HG02610 (cell line): ENCODE data around the gene HTT.
"Not testable (repeated sequence)": the region's sequence is repeated elsewhere in the genome, so short reads cannot be mapped to it uniquely, and the experiment has no call there.

Source experiments
- ATAC-seq: cut with Tn5 transposase; IDR thresholded peaks from one replicate; pipeline ENCODE4 v1.9.1; 2021; ENCODE audit warnings: mild to moderate bottlenecking, moderate library complexity; ENCODE audit not compliant: unreplicated experiment

The HTT gene

DNA sequence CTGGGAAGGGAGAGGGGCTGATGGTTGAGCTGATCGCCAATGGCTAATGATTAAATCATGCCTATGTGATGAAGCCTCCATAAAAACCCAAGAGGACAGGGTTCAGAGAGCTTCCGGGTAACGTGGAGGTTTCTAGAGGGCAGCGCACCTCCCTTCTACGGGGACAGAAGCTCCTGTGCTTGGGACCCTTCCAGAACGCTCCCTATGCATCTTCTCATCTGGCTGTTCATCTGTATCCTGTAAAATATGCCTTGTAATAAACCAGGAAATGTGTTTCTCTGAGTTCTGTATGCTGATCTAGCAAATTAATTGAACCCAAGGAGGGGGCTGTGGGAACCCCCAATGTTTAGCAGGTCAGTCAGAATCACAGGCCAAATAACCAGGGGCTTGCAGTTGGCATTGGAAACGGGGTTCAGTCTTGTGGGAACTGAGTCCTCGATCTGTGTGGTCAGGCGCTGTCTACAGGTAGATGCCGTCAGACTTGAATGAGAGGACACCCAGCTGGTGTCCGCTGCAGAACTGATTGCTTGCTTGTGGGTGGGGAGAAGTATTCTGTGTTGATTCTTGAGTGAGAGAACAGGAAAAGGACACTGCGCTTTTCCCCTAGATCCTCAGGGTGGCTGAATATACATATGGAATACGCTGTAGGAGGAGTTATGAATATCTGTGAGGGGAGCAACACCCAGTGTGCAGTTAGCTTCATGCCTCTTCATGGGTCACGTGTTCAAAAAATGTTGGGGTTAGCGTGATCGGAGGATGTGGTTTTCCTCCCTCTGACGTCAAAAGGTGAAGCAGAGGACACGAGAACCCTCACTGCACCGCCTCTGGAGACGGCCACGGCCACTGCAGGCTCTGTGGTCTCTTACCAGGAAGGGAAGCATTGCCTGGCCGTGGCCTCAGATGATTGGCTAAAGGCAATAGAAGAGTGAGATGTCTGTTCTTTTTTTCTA lies 29.3 kb upstream of the HTT start:
- no peak for ATAC-seq

- no peak for ATAC-seq
Measured at GRCh38 chr4:3046162-3046561, 28.3 kb upstream of the HTT start.

DNA sequence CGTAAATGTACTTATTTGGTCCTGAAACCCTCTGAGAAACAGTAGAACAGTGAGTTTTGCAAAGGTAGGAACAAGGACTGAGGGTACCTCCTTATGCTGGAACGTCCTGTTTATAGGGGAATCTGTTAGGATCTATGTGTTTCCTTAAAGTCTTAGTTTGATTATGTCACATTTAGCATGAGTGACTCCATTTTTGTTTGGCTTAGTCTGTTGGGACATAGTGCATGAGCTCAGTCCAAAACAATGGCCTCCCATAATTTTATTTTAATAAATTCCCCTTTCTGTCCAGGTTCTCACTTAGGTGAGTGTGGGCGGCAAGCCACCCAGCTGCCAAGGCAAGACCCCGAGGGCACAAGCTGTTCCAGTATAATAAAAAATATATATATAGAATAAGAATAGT lies 27.9 kb upstream of the HTT start:
- no peak for ATAC-seq

DNA sequence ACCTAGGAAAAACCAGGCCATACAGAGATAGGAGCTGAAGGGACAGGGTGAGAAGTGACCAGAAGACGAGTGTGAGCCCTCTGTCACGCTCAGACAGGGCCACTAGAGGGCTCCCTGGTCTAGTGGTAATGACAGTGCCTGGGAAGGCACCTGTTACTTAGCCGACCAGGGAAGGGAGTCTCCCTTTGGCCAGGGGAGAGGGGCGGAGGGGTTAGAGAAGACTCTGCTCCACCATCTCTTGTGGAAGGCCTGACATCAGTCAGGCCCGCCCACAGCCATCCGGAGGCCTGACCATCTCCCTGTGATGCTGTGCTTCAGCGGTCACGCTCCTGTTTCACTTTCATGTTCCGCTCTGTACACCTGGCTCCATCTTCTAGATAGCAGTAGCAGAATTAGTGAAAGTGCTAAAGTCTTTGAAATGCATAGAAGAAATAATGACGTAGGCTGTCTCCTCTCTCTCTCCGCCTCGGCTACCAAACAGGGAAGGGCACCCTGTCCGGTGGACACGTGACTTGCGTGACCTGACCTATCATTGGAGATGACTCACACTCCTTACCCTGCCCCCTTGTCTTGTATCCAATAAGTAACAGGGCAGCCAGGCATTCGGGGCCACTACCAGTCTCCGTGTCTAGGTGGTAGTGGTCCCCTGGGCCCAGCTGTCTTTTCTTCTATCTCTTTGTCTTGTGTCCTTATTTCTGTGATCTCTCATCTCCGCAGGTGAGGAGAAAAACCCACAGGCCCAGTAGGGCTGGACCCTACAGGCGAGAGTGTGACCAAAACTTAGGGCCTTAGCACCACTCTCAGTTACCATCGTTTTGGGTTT lies 26.8 kb upstream of the HTT start:
- peak; percentile 94 for ATAC-seq

DNA sequence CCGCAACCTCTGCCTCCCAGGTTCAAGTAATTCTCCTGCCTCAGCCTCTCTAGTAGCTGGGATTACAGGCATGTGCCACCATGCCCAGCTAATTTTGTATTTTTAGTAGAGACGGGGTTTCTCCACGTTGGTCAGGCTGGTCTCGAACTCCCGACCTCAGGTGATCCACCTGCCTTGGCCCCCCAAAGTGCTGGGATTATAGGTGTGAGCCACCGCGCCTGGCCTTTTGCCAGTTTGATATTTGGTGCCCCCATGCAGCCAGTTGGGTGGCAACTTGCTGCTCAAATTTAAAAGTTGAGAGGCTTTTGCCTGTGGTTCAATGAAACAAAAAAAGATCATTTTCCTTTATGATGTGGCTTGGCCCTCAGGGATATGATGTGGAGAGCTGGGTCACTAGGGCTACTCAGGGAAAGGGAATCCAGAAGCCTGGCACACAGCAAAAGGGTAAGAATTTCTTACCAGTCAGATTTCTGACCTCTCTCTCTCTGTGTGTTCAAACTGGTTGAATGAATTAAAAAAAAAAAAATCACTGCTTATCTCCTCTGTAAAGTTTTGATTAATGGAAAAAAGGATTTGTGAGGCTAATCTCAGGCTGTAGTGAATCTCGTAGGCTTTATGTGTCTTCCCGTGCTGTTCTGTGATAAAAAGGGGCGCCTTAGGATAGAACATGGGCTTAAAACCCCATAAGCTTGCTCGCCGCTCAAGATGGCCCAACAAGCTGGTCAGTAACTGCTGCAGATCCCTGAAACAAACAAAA lies 23.2 kb upstream of the HTT start:
- ATAC-seq, result not testable (repeated sequence)

DNA sequence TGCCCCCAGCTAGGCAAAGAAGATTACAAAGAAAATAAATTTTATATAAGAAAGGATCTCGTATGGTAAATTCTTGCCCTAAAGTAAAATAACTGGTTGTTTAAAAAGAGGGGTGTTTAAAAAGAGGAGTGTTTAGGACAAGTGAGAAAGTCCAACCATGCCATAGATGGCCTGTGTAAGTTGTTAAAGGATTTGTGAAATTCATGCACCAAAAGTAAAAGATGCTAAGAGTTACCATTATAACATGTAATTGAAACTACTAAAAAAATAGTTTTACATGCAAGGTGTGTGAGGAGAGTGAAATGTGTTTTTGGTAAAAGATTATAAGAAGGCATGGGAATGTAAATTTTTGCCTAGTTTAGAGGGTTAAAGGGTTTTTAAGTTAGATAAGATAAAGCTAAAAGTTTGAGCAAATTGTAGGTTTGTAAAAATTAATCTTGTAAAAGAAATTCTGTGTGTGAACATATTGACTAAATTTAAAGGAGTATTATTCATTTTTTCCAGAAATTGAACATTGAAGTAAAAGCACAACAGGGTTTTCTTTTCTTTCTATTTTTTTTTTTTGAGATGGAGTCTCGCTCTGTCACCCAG lies 20.2 kb upstream of the HTT start:
- no peak for ATAC-seq

GRCh38 chr4:3059943-3060342 lies 14.5 kb upstream of the HTT start:
- ATAC-seq, result no peak

- no peak for ATAC-seq
Measured at GRCh38 chr4:3060946-3061345, 13.5 kb upstream of the HTT start.

GRCh38 chr4:3062471-3062870 lies 12.0 kb upstream of the HTT start:
- no peak for ATAC-seq

- no peak for ATAC-seq
Measured at GRCh38 chr4:3065551-3065950, 8.9 kb upstream of the HTT start.

DNA sequence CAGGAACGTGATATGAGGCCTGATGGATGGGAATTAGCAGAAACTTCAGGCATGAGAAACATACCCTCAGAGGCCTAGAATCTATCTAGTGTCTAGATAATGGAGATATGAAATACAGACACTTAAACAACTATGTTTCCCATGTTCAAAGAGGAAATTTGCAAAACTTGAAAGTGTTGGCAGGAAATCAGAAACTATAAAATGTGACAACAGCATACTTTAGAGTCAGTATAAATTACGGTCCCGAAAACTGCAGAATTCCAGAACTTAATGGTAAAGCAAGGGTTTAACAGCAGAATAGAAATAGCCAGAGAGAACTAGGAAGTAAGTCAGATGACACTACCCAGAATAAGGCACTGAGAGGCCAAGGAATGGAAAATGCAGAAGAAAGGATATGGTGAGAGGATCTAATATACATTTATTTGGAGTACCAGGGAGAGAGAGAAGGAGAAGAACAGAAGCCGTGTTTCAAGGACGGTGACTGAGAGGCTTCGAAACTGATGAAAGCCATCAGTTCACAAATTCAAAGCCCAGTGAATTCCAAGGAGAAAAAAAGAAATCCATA lies 7.6 kb upstream of the HTT start:
- ATAC-seq, result no peak

- ATAC-seq, result no peak
Measured at GRCh38 chr4:3067473-3068001, 6.9 kb upstream of the HTT start.

DNA sequence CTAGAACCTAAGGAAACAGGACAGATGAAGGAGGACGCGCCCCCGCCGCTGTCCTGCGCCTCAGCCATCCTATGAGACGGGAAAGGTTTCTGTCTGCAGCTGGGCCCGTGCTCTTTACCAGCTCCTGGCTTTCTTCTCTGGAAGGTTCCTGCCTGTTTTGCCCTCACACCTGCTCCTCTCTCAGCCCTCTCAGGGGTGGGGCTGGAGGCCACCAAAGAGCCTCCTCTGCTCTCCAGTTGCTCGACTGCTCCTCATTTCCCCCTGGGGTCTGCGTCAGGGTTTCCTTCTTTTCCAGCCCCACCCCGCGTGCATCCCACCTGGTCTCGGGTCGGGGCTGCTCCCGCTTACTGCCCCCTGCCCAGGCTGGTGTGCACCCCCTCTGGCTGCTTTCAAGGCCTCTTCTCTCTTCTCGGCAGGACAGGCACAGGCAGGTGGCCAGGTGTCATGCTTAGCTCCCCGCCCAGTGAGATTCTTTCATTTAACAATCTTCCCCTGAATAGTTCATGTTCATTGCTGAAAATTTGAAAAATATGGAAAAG lies 4.8 kb upstream of the HTT start:
- no peak for ATAC-seq

DNA sequence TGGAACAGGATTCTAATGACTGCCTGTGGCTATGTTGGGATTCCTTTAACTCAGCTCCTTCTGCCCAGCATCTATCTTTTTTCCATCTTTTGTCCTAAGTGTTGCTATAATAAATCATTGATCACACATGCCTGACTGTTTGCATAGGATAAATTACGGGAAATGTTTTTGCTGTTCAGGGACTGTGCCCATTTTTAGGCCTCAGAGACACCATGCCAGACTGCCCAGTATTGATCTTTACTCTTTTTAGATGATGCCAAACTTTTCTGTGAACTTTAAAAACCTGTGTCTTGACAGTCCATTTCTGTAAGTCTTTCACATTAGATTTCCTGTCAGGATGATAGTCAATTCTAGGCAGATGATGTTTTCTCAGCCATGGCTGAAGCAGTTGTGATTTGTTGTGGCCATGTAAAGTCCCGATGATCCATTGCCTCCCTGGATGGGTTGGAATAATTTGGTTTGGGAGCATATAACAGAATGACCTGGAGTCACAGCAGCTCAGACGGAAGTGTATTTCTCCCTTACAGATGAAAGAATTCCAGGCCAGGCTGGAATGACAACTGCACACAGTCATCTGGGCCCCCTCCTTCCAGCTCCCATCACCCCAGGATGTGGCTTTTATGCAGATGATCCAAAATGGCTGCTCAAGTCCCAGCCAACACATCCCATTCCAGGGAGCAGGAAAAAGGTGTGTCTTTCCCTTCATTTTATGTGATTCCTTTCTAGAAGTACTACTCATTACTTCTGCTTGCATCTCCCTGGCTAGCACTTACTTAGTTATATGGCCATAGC lies 3.6 kb upstream of the HTT start:
- ATAC-seq, result no peak

DNA sequence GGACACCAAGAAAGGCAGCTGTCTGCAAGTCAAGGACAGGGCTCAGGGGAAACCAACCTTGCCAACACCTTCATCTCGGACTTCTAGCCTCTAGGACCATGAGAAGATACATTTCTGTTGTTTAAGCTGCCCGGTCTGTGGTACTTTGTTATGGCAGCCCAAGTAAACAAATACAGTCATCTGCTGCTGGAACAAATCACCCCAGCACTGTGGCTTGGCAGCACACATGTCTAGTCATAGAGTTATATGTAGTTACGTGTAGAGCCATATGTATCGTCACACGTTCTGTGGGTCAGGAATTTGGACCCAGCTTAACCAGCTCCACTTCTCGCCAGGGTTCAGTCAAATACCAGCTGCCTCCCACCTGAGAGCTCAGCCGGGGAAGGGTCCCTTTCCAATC lies 2.7 kb upstream of the HTT start:
- ATAC-seq, result no peak

DNA sequence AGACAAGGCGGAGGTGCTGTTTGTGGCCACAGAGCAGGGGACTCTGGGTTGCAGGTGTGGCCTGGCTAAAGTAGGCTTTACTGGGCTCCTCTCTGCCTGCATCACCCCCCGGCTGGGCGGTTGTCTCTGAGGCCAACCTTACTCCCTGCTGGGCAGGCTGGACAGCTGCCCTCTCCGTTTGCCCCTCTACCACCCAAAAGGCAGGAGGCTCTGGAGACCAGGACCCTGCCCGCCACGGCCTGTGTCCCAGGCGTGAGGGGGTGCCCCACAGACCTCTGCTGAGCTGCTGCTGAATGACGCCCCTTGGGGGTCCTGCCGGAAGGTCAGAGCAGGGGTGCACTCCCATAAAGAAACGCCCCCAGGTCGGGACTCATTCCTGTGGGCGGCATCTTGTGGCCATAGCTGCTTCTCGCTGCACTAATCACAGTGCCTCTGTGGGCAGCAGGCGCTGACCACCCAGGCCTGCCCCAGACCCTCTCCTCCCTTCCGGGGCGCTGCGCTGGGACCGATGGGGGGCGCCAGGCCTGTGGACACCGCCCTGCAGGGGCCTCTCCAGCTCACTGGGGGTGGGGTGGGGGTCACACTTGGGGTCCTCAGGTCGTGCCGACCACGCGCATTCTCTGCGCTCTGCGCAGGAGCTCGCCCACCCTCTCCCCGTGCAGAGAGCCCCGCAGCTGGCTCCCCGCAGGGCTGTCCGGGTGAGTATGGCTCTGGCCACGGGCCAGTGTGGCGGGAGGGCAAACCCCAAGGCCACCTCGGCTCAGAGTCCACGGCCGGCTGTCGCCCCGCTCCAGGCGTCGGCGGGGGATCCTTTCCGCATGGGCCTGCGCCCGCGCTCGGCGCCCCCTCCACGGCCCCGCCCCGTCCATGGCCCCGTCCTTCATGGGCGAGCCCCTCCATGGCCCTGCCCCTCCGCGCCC lies 1.1 kb upstream of the HTT start:
- peak; percentile 26 for ATAC-seq

GRCh38 chr4:3074846-3075651 lies 568 bp downstream of the HTT start:
- ATAC-seq, result no peak
